Measurements from ENCODE around the gene CCDC88B.

The CCDC88B gene

GRCh38 chr11:64348383-64349024 is 8.5 kb downstream of the CCDC88B start:
- no peak for DNase-seq

- DNase-seq = no peak
These were observed 9.0 kb downstream of the CCDC88B start for GRCh38 chr11:64349025-64349387.

GRCh38 chr11:64349404-64349803 is 9.4 kb downstream of the CCDC88B start:
- DNase-seq = no peak

GRCh38 chr11:64351136-64351631 is 11.2 kb downstream of the CCDC88B start:
- no peak for DNase-seq

- DNase-seq = peak; percentile 84
These were observed 12.3 kb downstream of the CCDC88B start for GRCh38 chr11:64352099-64352994.

- DNase-seq = peak; percentile 89
These were observed 13.2 kb downstream of the CCDC88B start for GRCh38 chr11:64352995-64353714.

GRCh38 chr11:64353715-64354506 is 13.9 kb downstream of the CCDC88B start:
- DNase-seq = peak; percentile 24

GRCh38 chr11:64355078-64355940 is 15.3 kb downstream of the CCDC88B start:
- peak; percentile 89 for DNase-seq

GRCh38 chr11:64356498-64357411 is 16.8 kb downstream of the CCDC88B start:
- peak; percentile 47 for DNase-seq

GRCh38 chr11:64357446-64357845 is 17.4 kb downstream of the CCDC88B start:
- no peak for DNase-seq

GRCh38 chr11:64357904-64358535 is 18.0 kb downstream of the CCDC88B start:
- DNase-seq = no peak

GRCh38 chr11:64358536-64358906 is 18.5 kb downstream of the CCDC88B start:
- no peak for DNase-seq

GRCh38 chr11:64358907-64359711 is 19.1 kb downstream of the CCDC88B start, which contains the start of gene RPS6KA4:
TSS of gene RPS6KA4 (plus strand) at chr11:64359162. CDS start at chr11:64359236, 74 bp downstream.
- peak; percentile 50 for DNase-seq

- peak; percentile 50 for DNase-seq
These were observed 19.9 kb downstream of the CCDC88B start for GRCh38 chr11:64359712-64360445.

GRCh38 chr11:64360448-64360921 is 20.5 kb downstream of the CCDC88B start:
- DNase-seq = no peak

- DNase-seq = no peak
These were observed 21.7 kb downstream of the CCDC88B start for GRCh38 chr11:64361659-64362058.

GRCh38 chr11:64362339-64362738 is 22.3 kb downstream of the CCDC88B start:
- DNase-seq = no peak

GRCh38 chr11:64364435-64364834 is 24.4 kb downstream of the CCDC88B start:
- no peak for DNase-seq
